Measurements from ENCODE around the gene GFI1B. TPM values are rescaled to one million over a fixed set of nuclear protein-coding genes. Genes with fewer than 3 reads are reported as not detected.

Gene GFI1B
- not detected for total RNA-seq

GRCh38 chr9:132978451-132979131 is at the start of gene GFI1B:
GFI1B (plus strand) TSS chr9:132978694; CDS start chr9:132986679, 7,985 bp downstream.
- no peaks in the 10 kb centered on the region for H3K36me3 ChIP-seq
- H3K27me3 ChIP-seq: peaks cover 0 to 60% of the 10 kb centered on the region in 2 donors
- H3K9me3 ChIP-seq: no peaks in the 10 kb centered on the region
- TF ChIP-seq CTCF (IDR thresholded peaks at IDR 0.05) (no peak), EP300 (IDR thresholded peaks at IDR 0.05) (no peak), POLR2A (IDR thresholded peaks at IDR 0.05) (no peak)
- no peak for DNase-seq (ENCODE audit: low spot score in 2 of 2)
- peaks cover 0 to 13% (median 2%) of the 10 kb centered on the region in 4 donors for H3K4me1 ChIP-seq
- no peak within 1 kb of the TSS for H3K4me3 ChIP-seq
- H3K27ac ChIP-seq: no peak within 1 kb of the TSS
- 24 to 25% methylated on average over 26 of the region's 26 CpGs for WGBS, 2 donors

- peaks cover 0 to 75% (median 3%) of the 10 kb centered on the region in 3 donors for H3K36me3 ChIP-seq
- TF ChIP-seq POLR2A (IDR thresholded peaks at IDR 0.05) (no peak), CTCF (IDR thresholded peaks at IDR 0.05) (no peak), EP300 (IDR thresholded peaks at IDR 0.05) (no peak)
- peaks cover 0 to 4% (median 0%) of the 10 kb centered on the region in 4 donors for H3K4me1 ChIP-seq
- no peaks in the 10 kb centered on the region for H3K27me3 ChIP-seq
- no peaks in the 10 kb centered on the region for H3K9me3 ChIP-seq
- 82 to 85% methylated on average over 9 of the region's 9 CpGs for WGBS, 2 donors
- DNase-seq (ENCODE audit: low spot score in 2 of 2): no peak
- no peak overlapping the region for H3K27ac ChIP-seq
- H3K4me3 ChIP-seq: no peak overlapping the region
Measured at GRCh38 chr9:132931178-132931735, 47.2 kb upstream of the GFI1B start.

- Histone ChIP-seq H3K27ac (no peak overlapping the region), H3K4me3 (no peak overlapping the region), H3K27me3 (no peaks in the 10 kb centered on the region), H3K36me3 (peaks cover 0 to 40% (median 3%) of the 10 kb centered on the region in 3 donors), H3K9me3 (no peaks in the 10 kb centered on the region), H3K4me1 (peaks cover 0 to 4% (median 0%) of the 10 kb centered on the region in 4 donors)
- no peak for DNase-seq (ENCODE audit: low spot score in 2 of 2)
- TF ChIP-seq POLR2A (IDR thresholded peaks at IDR 0.05) (no peak), CTCF (IDR thresholded peaks at IDR 0.05) (no peak), EP300 (IDR thresholded peaks at IDR 0.05) (no peak)
- WGBS, 2 donors: 83 to 93% methylated on average over 6 of the region's 6 CpGs
Measured at GRCh38 chr9:132935026-132935425, 43.5 kb upstream of the GFI1B start.

GRCh38 chr9:132937463-132937901 is 41.0 kb upstream of the GFI1B start:
- Histone ChIP-seq H3K36me3 (peaks cover 0 to 25% (median 3%) of the 10 kb centered on the region in 3 donors), H3K27me3 (no peaks in the 10 kb centered on the region), H3K4me1 (peaks cover 0 to 13% (median 3%) of the 10 kb centered on the region in 4 donors), H3K4me3 (no peak overlapping the region), H3K27ac (no peak overlapping the region), H3K9me3 (no peaks in the 10 kb centered on the region)
- 92 to 96% methylated on average over 7 of the region's 7 CpGs for WGBS, 2 donors
- no peak for TF ChIP-seq EP300 (IDR thresholded peaks at IDR 0.05)
- no peak for DNase-seq (ENCODE audit: low spot score in 2 of 2)

GRCh38 chr9:132939169-132939568 is 39.3 kb upstream of the GFI1B start:
- Histone ChIP-seq H3K27ac (no peak overlapping the region), H3K36me3 (peaks cover 0 to 8% (median 3%) of the 10 kb centered on the region in 3 donors), H3K9me3 (no peaks in the 10 kb centered on the region), H3K4me1 (peaks cover 0 to 25% (median 16%) of the 10 kb centered on the region in 4 donors), H3K27me3 (no peaks in the 10 kb centered on the region), H3K4me3 (no peak overlapping the region)
- WGBS, 2 donors: 90 to 94% methylated on average over 1 of the region's 1 CpG
- no peak for TF ChIP-seq EP300 (IDR thresholded peaks at IDR 0.05)
- no peak for TF ChIP-seq CTCF (IDR thresholded peaks at IDR 0.05)
- TF ChIP-seq POLR2A (IDR thresholded peaks at IDR 0.05): no peak
- DNase-seq (ENCODE audit: low spot score in 2 of 2): no peak
